ENCODE results near the gene CDH13. TPM values are rescaled to one million over a fixed set of nuclear protein-coding genes. Genes with fewer than 3 reads are reported as not detected.

The CDH13 gene
- total and polyA plus RNA-seq, 2 experiments from 2014 or later = 1.6 to 4.4 TPM

DNA sequence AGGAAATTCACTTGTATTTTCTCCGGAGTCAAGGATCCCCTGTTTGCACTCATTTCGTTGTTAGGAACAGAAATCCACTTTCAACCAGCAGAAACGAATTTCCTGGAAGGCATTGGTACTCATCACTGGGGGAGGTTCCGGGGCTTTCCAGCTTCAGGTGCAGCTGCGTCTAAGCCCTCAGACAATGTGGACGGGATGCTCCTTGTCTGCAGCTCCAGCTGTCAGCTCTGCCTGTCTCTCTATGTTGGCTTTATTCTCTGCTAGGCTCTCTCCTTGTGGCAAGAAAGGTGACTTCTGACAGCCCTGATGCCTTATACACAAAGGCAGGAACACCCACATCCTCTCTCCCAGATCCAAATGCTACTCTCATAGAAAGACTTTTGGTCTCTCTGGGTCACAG, 997.1 kb downstream of the CDH13 start:
- peaks cover 12% of the 10 kb centered on the region for H3K4me1 ChIP-seq (ENCODE audit: insufficient read depth)
- no peak overlapping the region for H3K4me3 Mint-ChIP-seq
- no peaks in the 10 kb centered on the region for H3K79me2 ChIP-seq (replicated peaks; ENCODE audit: insufficient read depth)
- no peak for ATAC-seq
- no peaks in the 10 kb centered on the region for H3K36me3 ChIP-seq (ENCODE audit: insufficient read depth)
- H3K4me2 ChIP-seq = no peak overlapping the region
- no peak overlapping the region for H3K27ac Mint-ChIP-seq
- H4K20me1 ChIP-seq (replicated peaks; ENCODE audit: insufficient read depth) = no peaks in the 10 kb centered on the region
- H3K36me3 Mint-ChIP-seq (ENCODE audit: low read depth) = no peaks in the 10 kb centered on the region
- H3K27me3 Mint-ChIP-seq (ENCODE audit: insufficient read depth, low read depth, poor library complexity) = peaks cover 11% of the 10 kb centered on the region
- TF ChIP-seq ETS1 (IDR thresholded peaks at IDR 0.05) (no peak), NANOG (IDR thresholded peaks at IDR 0.05; ENCODE audit: borderline replicate concordance) (no peak), ZNF462 (CRISPR knock-in tag; IDR thresholded peaks at IDR 0.05) (no peak), EZH2 (IDR thresholded peaks at IDR 0.05; ENCODE audit: low read depth, unreplicated experiment) (no peak), ZNF331 (CRISPR knock-in tag; IDR thresholded peaks at IDR 0.05; ENCODE audit: low read depth) (no peak), REST (IDR thresholded peaks at IDR 0.05; ENCODE audit: unreplicated experiment) (no peak), POLR2AphosphoS5 (IDR thresholded peaks at IDR 0.05; ENCODE audit: low read depth) (no peak), ZNF114 (CRISPR knock-in tag; IDR thresholded peaks at IDR 0.05) (no peak), CREB1 (CRISPR knock-in tag; IDR thresholded peaks at IDR 0.05; ENCODE audit: low read depth) (no peak), EZH2phosphoT487 (IDR thresholded peaks at IDR 0.05; ENCODE audit: unreplicated experiment) (no peak), STAT1 (IDR thresholded peaks at IDR 0.05; ENCODE audit: unreplicated experiment) (no peak), JUNB (IDR thresholded peaks at IDR 0.05; ENCODE audit: unreplicated experiment) (no peak)
- TF ChIP-seq, protein P1, sequence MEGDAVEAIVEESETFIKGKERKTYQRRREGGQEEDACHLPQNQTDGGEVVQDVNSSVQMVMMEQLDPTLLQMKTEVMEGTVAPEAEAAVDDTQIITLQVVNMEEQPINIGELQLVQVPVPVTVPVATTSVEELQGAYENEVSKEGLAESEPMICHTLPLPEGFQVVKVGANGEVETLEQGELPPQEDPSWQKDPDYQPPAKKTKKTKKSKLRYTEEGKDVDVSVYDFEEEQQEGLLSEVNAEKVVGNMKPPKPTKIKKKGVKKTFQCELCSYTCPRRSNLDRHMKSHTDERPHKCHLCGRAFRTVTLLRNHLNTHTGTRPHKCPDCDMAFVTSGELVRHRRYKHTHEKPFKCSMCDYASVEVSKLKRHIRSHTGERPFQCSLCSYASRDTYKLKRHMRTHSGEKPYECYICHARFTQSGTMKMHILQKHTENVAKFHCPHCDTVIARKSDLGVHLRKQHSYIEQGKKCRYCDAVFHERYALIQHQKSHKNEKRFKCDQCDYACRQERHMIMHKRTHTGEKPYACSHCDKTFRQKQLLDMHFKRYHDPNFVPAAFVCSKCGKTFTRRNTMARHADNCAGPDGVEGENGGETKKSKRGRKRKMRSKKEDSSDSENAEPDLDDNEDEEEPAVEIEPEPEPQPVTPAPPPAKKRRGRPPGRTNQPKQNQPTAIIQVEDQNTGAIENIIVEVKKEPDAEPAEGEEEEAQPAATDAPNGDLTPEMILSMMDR (conservative IDR thresholded peaks at IDR 0.05; ENCODE audit: low read depth in 2 of 2) = no peak
- H2AFZ ChIP-seq = no peak overlapping the region
- H3K27ac ChIP-seq (ENCODE audit: low read depth) = no peak overlapping the region
- no peaks in the 10 kb centered on the region; the same call in 1 of the 2 replicates for H3K9me2 ChIP-seq (ENCODE audit: insufficient read depth)
- peaks cover 24% of the 10 kb centered on the region for H3K4me1 Mint-ChIP-seq
- H3K4me3 ChIP-seq = no peak overlapping the region
- no peaks in the 10 kb centered on the region for H3F3A ChIP-seq (replicated peaks; ENCODE audit: low read depth)
- no peaks in the 10 kb centered on the region for H3K27me3 ChIP-seq (ENCODE audit: insufficient read depth)
- DNase-seq (ENCODE audit: low spot score) = no peak
- H3K9me3 Mint-ChIP-seq = no peaks in the 10 kb centered on the region

Data from GM23338 (cell line).